ENCODE data around the gene WDHD1. TPM values are rescaled to one million over a fixed set of nuclear protein-coding genes. Genes with fewer than 3 reads are reported as not detected.

Gene WDHD1
- polyA plus RNA-seq, 1 donor (not counting 4 experiments of a cell fraction or from before 2014, with no cell fraction given): 13.0 TPM

DNA sequence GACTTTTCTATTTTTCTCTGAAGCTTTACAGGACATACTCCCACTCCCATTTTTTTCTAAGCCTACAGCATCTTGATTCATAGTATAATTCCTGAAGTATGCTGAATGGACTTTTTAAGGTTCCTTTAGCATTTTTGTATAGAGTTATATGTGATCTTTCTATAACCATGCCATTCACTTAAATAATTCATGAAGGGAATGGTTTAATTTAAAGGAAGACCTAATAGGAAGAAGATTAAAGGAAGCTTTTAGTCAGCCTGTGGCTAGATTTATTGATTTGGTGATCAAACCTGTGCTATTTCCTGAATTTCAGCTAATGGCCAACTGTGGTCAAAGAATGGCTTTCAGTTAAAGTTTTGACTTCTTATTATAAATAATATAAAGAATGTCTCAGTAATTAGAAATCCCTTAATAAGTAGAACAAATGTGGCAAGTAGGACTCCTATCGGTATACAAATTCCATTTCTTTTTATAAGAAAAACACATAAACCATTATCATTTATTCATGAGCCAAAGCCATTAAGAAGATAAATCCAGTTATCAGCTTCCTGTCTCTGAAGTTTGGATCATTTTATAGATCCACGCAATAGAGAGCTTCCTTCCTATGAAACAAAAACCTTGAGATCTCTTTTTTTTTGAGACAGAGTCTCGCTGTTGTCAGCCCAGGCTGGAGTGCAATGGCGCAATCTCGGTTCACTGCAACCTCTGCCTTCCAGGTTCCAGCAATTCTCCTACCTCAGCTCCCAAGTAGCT lies 20.6 kb upstream of the WDHD1 start:
- TF ChIP-seq, protein P1, sequence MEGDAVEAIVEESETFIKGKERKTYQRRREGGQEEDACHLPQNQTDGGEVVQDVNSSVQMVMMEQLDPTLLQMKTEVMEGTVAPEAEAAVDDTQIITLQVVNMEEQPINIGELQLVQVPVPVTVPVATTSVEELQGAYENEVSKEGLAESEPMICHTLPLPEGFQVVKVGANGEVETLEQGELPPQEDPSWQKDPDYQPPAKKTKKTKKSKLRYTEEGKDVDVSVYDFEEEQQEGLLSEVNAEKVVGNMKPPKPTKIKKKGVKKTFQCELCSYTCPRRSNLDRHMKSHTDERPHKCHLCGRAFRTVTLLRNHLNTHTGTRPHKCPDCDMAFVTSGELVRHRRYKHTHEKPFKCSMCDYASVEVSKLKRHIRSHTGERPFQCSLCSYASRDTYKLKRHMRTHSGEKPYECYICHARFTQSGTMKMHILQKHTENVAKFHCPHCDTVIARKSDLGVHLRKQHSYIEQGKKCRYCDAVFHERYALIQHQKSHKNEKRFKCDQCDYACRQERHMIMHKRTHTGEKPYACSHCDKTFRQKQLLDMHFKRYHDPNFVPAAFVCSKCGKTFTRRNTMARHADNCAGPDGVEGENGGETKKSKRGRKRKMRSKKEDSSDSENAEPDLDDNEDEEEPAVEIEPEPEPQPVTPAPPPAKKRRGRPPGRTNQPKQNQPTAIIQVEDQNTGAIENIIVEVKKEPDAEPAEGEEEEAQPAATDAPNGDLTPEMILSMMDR (optimal IDR thresholded peaks at IDR 0.05 in 1 of 3, IDR thresholded peaks at IDR 0.05 in 1 of 3, conservative IDR thresholded peaks at IDR 0.05 in 1 of 3; ENCODE audit: extremely low read depth in 1 of 3, insufficient read depth in 2 of 3, low read length in 3 of 3): no peak
- no peak for TF ChIP-seq EZH2 (IDR thresholded peaks at IDR 0.05; ENCODE audit: low read length)
- H3K27me3 ChIP-seq (ENCODE audit: control insufficient read depth, extremely low read depth, insufficient read depth, low read length): no peaks in the 10 kb centered on the region
- H3K4me3 ChIP-seq (ENCODE audit: control insufficient read depth in 2 of 3, extremely low read depth in 1 of 3, insufficient read depth in 2 of 3, low read depth in 1 of 3, low read length in 3 of 3): no peak overlapping the region
- no peaks in the 10 kb centered on the region for H3K9me1 ChIP-seq (ENCODE audit: control insufficient read depth, extremely low read depth, insufficient read depth, low read length)
- no peak overlapping the region for H3K4me2 ChIP-seq (ENCODE audit: control insufficient read depth, extremely low read depth, insufficient read depth, low read depth, low read length)
- no peak for FAIRE-seq
- H3K27ac ChIP-seq (ENCODE audit: control insufficient read depth, insufficient read depth, low read length): no peak overlapping the region
- dilution Hi-C loops (cut with MboI; ENCODE audit: extremely low pct_ligation_motif_present, low sequenced_read_pairs): no loop called here
- no peak for DNase-seq (ENCODE audit: low read depth, low spot score)
- H3K79me2 ChIP-seq (ENCODE audit: control insufficient read depth, insufficient read depth, low read length): peaks cover 10% of the 10 kb centered on the region
- H3K4me1 ChIP-seq (ENCODE audit: control insufficient read depth, extremely low read depth, insufficient read depth, low read length): peaks cover 5% of the 10 kb centered on the region
- no peak overlapping the region for H3K9ac ChIP-seq (ENCODE audit: control insufficient read depth, extremely low read depth, insufficient read depth, low read length)
- H3K36me3 ChIP-seq (ENCODE audit: control insufficient read depth in 2 of 2, extremely low read depth in 1 of 2, insufficient read depth in 2 of 2, low read length in 2 of 2): peaks cover 7 to 13% of the 10 kb centered on the region in 2 experiments
- H2AFZ ChIP-seq (ENCODE audit: control insufficient read depth, low read length): no peak overlapping the region
- H4K20me1 ChIP-seq (ENCODE audit: control insufficient read depth, extremely low read depth, insufficient read depth, low read length): no peaks in the 10 kb centered on the region
- H3K9me3 ChIP-seq (ENCODE audit: control insufficient read depth, low read depth, low read length): no peaks in the 10 kb centered on the region

DNA sequence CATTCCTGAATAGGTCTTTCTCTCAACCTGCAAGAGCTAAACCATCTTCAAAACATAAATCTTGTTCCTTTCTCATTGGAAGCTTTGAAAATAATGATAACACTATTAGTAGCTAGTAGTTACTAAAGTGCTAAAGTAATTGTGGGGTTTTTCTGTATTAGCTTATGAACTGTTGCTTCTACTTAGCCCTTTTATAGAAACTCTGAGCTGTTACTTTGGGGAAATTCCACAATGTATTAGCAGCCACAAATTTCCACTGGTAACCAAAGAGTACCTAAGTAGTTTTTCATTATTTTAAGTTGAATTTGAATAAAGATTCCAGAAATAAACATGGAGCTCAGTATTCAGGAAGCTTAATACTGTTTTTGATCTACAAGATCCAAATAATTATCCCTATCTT lies 18.2 kb upstream of the WDHD1 start:
- dilution Hi-C loops (cut with MboI; ENCODE audit: extremely low pct_ligation_motif_present, low sequenced_read_pairs): no loop called here
- Histone ChIP-seq H3K4me3 (ENCODE audit: control insufficient read depth in 2 of 3, extremely low read depth in 1 of 3, insufficient read depth in 2 of 3, low read depth in 1 of 3, low read length in 3 of 3) (no peak overlapping the region), H3K27me3 (ENCODE audit: control insufficient read depth, extremely low read depth, insufficient read depth, low read length) (no peaks in the 10 kb centered on the region), H2AFZ (ENCODE audit: control insufficient read depth, low read length) (no peak overlapping the region), H3K36me3 (ENCODE audit: control insufficient read depth in 2 of 2, extremely low read depth in 1 of 2, insufficient read depth in 2 of 2, low read length in 2 of 2) (peaks cover 13 to 14% of the 10 kb centered on the region in 2 experiments), H3K9me1 (ENCODE audit: control insufficient read depth, extremely low read depth, insufficient read depth, low read length) (no peaks in the 10 kb centered on the region), H3K27ac (ENCODE audit: control insufficient read depth, insufficient read depth, low read length) (no peak overlapping the region), H3K9me3 (ENCODE audit: control insufficient read depth, low read depth, low read length) (no peaks in the 10 kb centered on the region), H3K79me2 (ENCODE audit: control insufficient read depth, insufficient read depth, low read length) (peaks cover 9% of the 10 kb centered on the region), H3K9ac (ENCODE audit: control insufficient read depth, extremely low read depth, insufficient read depth, low read length) (no peak overlapping the region), H3K4me1 (ENCODE audit: control insufficient read depth, extremely low read depth, insufficient read depth, low read length) (no peaks in the 10 kb centered on the region), H4K20me1 (ENCODE audit: control insufficient read depth, extremely low read depth, insufficient read depth, low read length) (no peaks in the 10 kb centered on the region), H3K4me2 (ENCODE audit: control insufficient read depth, extremely low read depth, insufficient read depth, low read depth, low read length) (no peak overlapping the region)
- FAIRE-seq: no peak
- DNase-seq (ENCODE audit: low read depth, low spot score): no peak
- TF ChIP-seq, protein P1 (optimal IDR thresholded peaks at IDR 0.05 in 1 of 3, IDR thresholded peaks at IDR 0.05 in 1 of 3, conservative IDR thresholded peaks at IDR 0.05 in 1 of 3; ENCODE audit: extremely low read depth in 1 of 3, insufficient read depth in 2 of 3, low read length in 3 of 3): no peak
- TF ChIP-seq EZH2 (IDR thresholded peaks at IDR 0.05; ENCODE audit: low read length): no peak
